HepG2 (cell line): ENCODE results near the gene SLC2A11. TPM values are rescaled to one million over a fixed set of nuclear protein-coding genes. Genes with fewer than 3 reads are reported as not detected.

Source experiments
- ATAC-seq: fragments of 200-7000 bp; cut with Tn5 transposase; 3 replicates; pipeline ENCODE4 v1.9.1; 2020; ENCODE audit warnings: mild to moderate bottlenecking, moderate library complexity
- BruUV-seq: library from RNA; stranded (reverse); fragments of 400-500 nt; replicated peaks from 2 replicates; lab custom pipeline; 2021; lab: Mats Ljungman, UMichigan
- CTCF ChIA-PET: fragments of 300-600 bp; formaldehyde crosslinking; extraction: SDS; loops from one replicate; lab custom pipeline; 2021; ENCODE audit warnings: low total read pairs, inconsistent platforms, low intra/inter-chr PET ratio; lab: Yijun Ruan, JAX
- POLR2A ChIA-PET: fragments of 350-600 bp; sonication (Branson Sonifier 250); formaldehyde crosslinking; loops from one replicate; lab custom pipeline; 2020; ENCODE audit warnings: antibody characterized with exemption, inconsistent platforms; lab: Yijun Ruan, JAX
- DNase-seq: peaks from one replicate; pipeline ENCODE4 v3.0.0-alpha.2; 2015; ENCODE audit warnings: low spot score
- FAIRE-seq: peaks from 3 replicates; lab custom pipeline; 2011; peaks lifted over from hg19 to GRCh38; lab: Jason Lieb, UNC
- H2AFZ ChIP-seq: one replicate; pipeline ENCODE4 v1.6.1; 2011; ENCODE audit warnings: low read length, inconsistent platforms
- H3K27ac ChIP-seq: fragments of 300-600 bp; 3 replicates; pipeline ENCODE4 v1.8.0; 2011; ENCODE audit warnings: mixed run types, mild to moderate bottlenecking, mixed read lengths, low read length, inconsistent platforms; ENCODE audit not compliant: insufficient read depth; ENCODE audit errors: extremely low read length
- H3K27me3 ChIP-seq, 2 experiments: fragments of 200-600 bp in 1 of 2; 2 replicates in 1 of 2; 3 replicates in 1 of 2; pipeline versions ENCODE4 v1.6.0 to v1.8.0; 2011; ENCODE audit warnings: low read length in 2 of 2, mild to moderate bottlenecking in 2 of 2, moderate library complexity in 2 of 2, inconsistent platforms in 1 of 2; ENCODE audit not compliant: insufficient read depth in 2 of 2, control insufficient read depth in 1 of 2
- H3K36me3 ChIP-seq, 2 experiments: fragments of 200-600 bp in 1 of 2; replicated peaks in 1 of 2; 2 replicates in 1 of 2; 3 replicates in 1 of 2; pipeline versions ENCODE4 v1.5.1 to v1.8.0; 2011; ENCODE audit warnings: low read length in 2 of 2, inconsistent platforms in 1 of 2; ENCODE audit not compliant: insufficient read depth in 2 of 2, control insufficient read depth in 1 of 2
- H3K4me1 ChIP-seq: 2 replicates; pipeline ENCODE4 v1.5.1; 2012; ENCODE audit warnings: low read length, inconsistent platforms; ENCODE audit not compliant: insufficient read depth
- H3K4me2 ChIP-seq: 2 replicates; pipeline ENCODE4 v1.6.0; 2011; ENCODE audit warnings: low read depth, low read length, inconsistent platforms
- H3K4me3 ChIP-seq, 3 experiments: fragments of 200-600 bp in 1 of 3; sonication (generic), shearing (Covaris generic) in 1 of 3; replicated peaks in 1 of 3; 2 replicates each; pipeline ENCODE4 v1.5.1; 2011 to 2016; ENCODE audit warnings: low read length in 3 of 3, inconsistent platforms in 2 of 3, low read depth in 2 of 3, mild to moderate bottlenecking in 2 of 3, control low read depth in 1 of 3, mixed read lengths in 1 of 3; ENCODE audit not compliant: insufficient read depth in 1 of 3
- H3K79me2 ChIP-seq: one replicate; pipeline ENCODE4 v1.6.1; 2011; ENCODE audit warnings: low read length, inconsistent platforms; ENCODE audit not compliant: insufficient read depth
- H3K9ac ChIP-seq: 2 replicates; pipeline ENCODE4 v1.6.0; 2011; ENCODE audit warnings: mild to moderate bottlenecking, low read depth, low read length, inconsistent platforms; ENCODE audit not compliant: insufficient read depth
- H3K9me3 ChIP-seq: 2 replicates; pipeline ENCODE4 v1.5.1; 2012; ENCODE audit warnings: mild to moderate bottlenecking, low read length
- H4K20me1 ChIP-seq: 2 replicates; pipeline ENCODE4 v1.6.0; 2011; ENCODE audit warnings: inconsistent platforms, mild to moderate bottlenecking, low read length, moderate library complexity; ENCODE audit not compliant: insufficient read depth
- AFF4 ChIP-seq: sonication (generic); formaldehyde crosslinking; IDR thresholded peaks from 2 replicates; pipeline ENCODE4 v1.4.0; 2020; ENCODE audit warnings: missing genetic modification reagents
- ELF3 ChIP-seq: IDR thresholded peaks from 2 replicates; pipeline ENCODE4 v1.6.1; 2016; ENCODE audit warnings: missing genetic modification reagents, missing compliant biosample characterization
- HOXA3 ChIP-seq: sonication (generic); formaldehyde crosslinking; IDR thresholded peaks from 2 replicates; pipeline ENCODE4 v1.5.0; 2020; ENCODE audit warnings: missing genetic modification reagents
- JUN ChIP-seq: sonication (generic); formaldehyde crosslinking; IDR thresholded peaks from 2 replicates; pipeline ENCODE4 v1.4.0; 2020; ENCODE audit warnings: mild to moderate bottlenecking, missing genetic modification reagents
- NONO ChIP-seq, 2 experiments: fragments of 450-650 bp in 1 of 2; sonication (generic) in 1 of 2; formaldehyde crosslinking in 1 of 2; IDR thresholded peaks in 1 of 2; conservative IDR thresholded peaks in 1 of 2; 2 replicates each; pipeline versions ENCODE4 v1.6.1 to v1.8.0; 2017 to 2022; ENCODE audit warnings: mild to moderate bottlenecking in 1 of 2, missing genetic modification reagents in 1 of 2, moderate library complexity in 1 of 2
- PATZ1 ChIP-seq: sonication (generic); formaldehyde crosslinking; IDR thresholded peaks from 2 replicates; pipeline ENCODE4 v1.4.0; 2020; ENCODE audit warnings: missing genetic modification reagents
- POLR2AphosphoS5 ChIP-seq: IDR thresholded peaks from 2 replicates; pipeline ENCODE4 v1.6.1; 2012; ENCODE audit warnings: low read depth, low read length
- RBFOX2 ChIP-seq: fragments of 200-400 bp; formaldehyde crosslinking; IDR thresholded peaks from 2 replicates; pipeline ENCODE4 v1.6.1; 2017; ENCODE audit warnings: low read depth, mild to moderate bottlenecking, low read length
- YY1 ChIP-seq: IDR thresholded peaks from 2 replicates; pipeline ENCODE4 v1.6.1; 2011; ENCODE audit warnings: low read length, low read depth, moderate library complexity, mild to moderate bottlenecking; ENCODE audit not compliant: insufficient read depth, insufficient replicate concordance
- ZNF770 ChIP-seq: sonication (generic); formaldehyde crosslinking; IDR thresholded peaks from 2 replicates; pipeline ENCODE4 v1.5.0; 2020; ENCODE audit warnings: mild to moderate bottlenecking, missing genetic modification reagents
- WGBS: methylation state at CpG from one replicate; pipeline ENCODE4 v1.1.6; 2017; ENCODE audit warnings: low lambda C conversion rate; 5-methylcytosine and 5-hydroxymethylcytosine counted together
- in situ Hi-C: cut with HindIII; loops from 2 replicates; pipeline ENCODE4 v1.10.0; 2017; ENCODE audit warnings: low pct_unique_long_range_greater_than_20kb; ENCODE audit not compliant: extremely low pct_ligation_motif_present
- intact Hi-C: fragments of 100-400 bp; cut with micrococcal nuclease; formaldehyde crosslinking; loops from one replicate; pipeline ENCODE4 v1.10.0; 2022; ENCODE audit not compliant: unreplicated experiment
- polyA plus RNA-seq, 8 experiments: library from polyadenylated mRNA; depleted of rRNA in 3 of 8; stranded (reverse) in 7 of 8; unstranded in 1 of 8; fragments of >200 nt; fragmentation: Illumina TruSeq in 4 of 8; extraction: Trizol in 4 of 8; gene quantifications; 2 replicates each; pipeline versions ENCODE4 v1.2.1 to v1.2.3, GENCODE V29; 2011 to 2016; ENCODE audit warnings: low read depth in 4 of 8, missing spikeins in 1 of 8, mixed read lengths in 1 of 8; ENCODE audit not compliant: insufficient read depth in 1 of 8
- total RNA-seq, 5 experiments: library from RNA; depleted of rRNA; stranded (reverse); fragments of >200 nt; fragmentation: Illumina TruSeq; extraction: Trizol; gene quantifications; 2 replicates each; pipeline ENCODE4 v1.2.3, GENCODE V29; 2016; ENCODE audit warnings: low read depth in 1 of 5

SLC2A11 gene
- total and polyA plus RNA-seq, 2 of the 13 experiments (the other 11 are each of a cell fraction or from before 2014, with no cell fraction given) = 15.2 to 15.4 TPM

- Histone ChIP-seq H3K27ac (peak overlapping the region; percentile 20), H3K4me1 (peaks cover 44% of the 10 kb centered on the region), H3K36me3 (peaks cover 5 to 17% of the 10 kb centered on the region in 2 experiments; a peak in 4 of 5 replicates), H3K9me3 (no peaks in the 10 kb centered on the region), H3K27me3 (no peaks in the 10 kb centered on the region; a peak in 1 of 5 replicates), H3K9ac (no peak overlapping the region), H3K4me2 (no peak overlapping the region), H2AFZ (no peak overlapping the region), H4K20me1 (peaks cover 14% of the 10 kb centered on the region; the same call in 1 of the 2 replicates), H3K79me2 (peaks cover 16% of the 10 kb centered on the region), H3K4me3 (no peak overlapping the region)
- intact Hi-C loops (no loop called here), in situ Hi-C loops (no loop called here)
- ChIA-PET CTCF (no interaction called here), POLR2A (interaction anchor here (1.0 to 4.3 kb wide), 3 partner anchors 8 to 41 kb away, joined by 3 to 23 read pairs (median 3); partner anchors contain the start of gene SLC2A11)
- FAIRE-seq = no peak
- no peak for DNase-seq
- ATAC-seq = no peak
- no TSS peak for BruUV-seq
- WGBS = 64% methylated on average over 8 of the region's 8 CpGs
- TF ChIP-seq PATZ1 (CRISPR knock-in tag) = peak; percentile 39
- no peak for TF ChIP-seq YY1
- TF ChIP-seq AFF4 (CRISPR knock-in tag) = no peak
- TF ChIP-seq POLR2AphosphoS5 = peak; percentile 52; the same call in 1 of the 2 replicates
- TF ChIP-seq ELF3 (CRISPR knock-in tag) = 0 out of 2 replicates have a peak, but pooled peaks have one; percentile 13
- TF ChIP-seq RBFOX2 = peak; percentile 59; the same call in 1 of the 2 replicates
- no peak for TF ChIP-seq ZNF770 (CRISPR knock-in tag)
- TF ChIP-seq NONO (IDR thresholded peaks at IDR 0.05) = no peak
- TF ChIP-seq NONO (CRISPR knock-in tag; conservative IDR thresholded peaks at IDR 0.05) = 0 out of 2 replicates have a peak, but pooled peaks have one; percentile 25
- TF ChIP-seq JUN (CRISPR knock-in tag) = no peak
- TF ChIP-seq HOXA3 = no peak
Measured at GRCh38 chr22:23898006-23898974, 40.6 kb downstream of the SLC2A11 start.
